ENCODE data around the gene DEFB114.

DNA sequence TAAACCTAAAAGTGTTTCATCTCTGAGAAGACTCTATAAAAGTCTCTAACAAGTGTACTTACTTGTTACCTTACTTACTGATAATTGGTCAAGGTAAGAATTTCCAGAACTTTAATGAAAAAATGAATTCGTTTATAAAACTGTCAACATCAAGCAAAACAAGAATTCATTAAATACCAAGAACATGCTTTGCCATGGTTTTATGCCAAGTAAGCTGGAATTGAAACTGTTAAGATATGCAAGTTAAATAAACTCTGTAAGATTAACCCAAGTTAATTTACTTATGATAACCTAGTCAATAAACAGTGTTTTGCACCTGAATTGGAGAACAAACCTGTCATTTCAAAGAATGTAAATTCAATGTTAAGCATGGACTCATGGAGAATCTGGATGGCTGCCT, 22.6 kb upstream of the DEFB114 start:
- TF ChIP-seq, protein P1, sequence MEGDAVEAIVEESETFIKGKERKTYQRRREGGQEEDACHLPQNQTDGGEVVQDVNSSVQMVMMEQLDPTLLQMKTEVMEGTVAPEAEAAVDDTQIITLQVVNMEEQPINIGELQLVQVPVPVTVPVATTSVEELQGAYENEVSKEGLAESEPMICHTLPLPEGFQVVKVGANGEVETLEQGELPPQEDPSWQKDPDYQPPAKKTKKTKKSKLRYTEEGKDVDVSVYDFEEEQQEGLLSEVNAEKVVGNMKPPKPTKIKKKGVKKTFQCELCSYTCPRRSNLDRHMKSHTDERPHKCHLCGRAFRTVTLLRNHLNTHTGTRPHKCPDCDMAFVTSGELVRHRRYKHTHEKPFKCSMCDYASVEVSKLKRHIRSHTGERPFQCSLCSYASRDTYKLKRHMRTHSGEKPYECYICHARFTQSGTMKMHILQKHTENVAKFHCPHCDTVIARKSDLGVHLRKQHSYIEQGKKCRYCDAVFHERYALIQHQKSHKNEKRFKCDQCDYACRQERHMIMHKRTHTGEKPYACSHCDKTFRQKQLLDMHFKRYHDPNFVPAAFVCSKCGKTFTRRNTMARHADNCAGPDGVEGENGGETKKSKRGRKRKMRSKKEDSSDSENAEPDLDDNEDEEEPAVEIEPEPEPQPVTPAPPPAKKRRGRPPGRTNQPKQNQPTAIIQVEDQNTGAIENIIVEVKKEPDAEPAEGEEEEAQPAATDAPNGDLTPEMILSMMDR (IDR thresholded peaks at IDR 0.05): no peak
- TF ChIP-seq POLR2A (IDR thresholded peaks at IDR 0.05): no peak
